ENCODE results near the gene SIPA1L2.

The SIPA1L2 gene

GRCh38 chr1:232630894-232631195, 912 bp upstream of the SIPA1L2 start:
- DNase-seq (ENCODE audit: low read depth): no peak
- TF ChIP-seq, protein P1, sequence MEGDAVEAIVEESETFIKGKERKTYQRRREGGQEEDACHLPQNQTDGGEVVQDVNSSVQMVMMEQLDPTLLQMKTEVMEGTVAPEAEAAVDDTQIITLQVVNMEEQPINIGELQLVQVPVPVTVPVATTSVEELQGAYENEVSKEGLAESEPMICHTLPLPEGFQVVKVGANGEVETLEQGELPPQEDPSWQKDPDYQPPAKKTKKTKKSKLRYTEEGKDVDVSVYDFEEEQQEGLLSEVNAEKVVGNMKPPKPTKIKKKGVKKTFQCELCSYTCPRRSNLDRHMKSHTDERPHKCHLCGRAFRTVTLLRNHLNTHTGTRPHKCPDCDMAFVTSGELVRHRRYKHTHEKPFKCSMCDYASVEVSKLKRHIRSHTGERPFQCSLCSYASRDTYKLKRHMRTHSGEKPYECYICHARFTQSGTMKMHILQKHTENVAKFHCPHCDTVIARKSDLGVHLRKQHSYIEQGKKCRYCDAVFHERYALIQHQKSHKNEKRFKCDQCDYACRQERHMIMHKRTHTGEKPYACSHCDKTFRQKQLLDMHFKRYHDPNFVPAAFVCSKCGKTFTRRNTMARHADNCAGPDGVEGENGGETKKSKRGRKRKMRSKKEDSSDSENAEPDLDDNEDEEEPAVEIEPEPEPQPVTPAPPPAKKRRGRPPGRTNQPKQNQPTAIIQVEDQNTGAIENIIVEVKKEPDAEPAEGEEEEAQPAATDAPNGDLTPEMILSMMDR (conservative IDR thresholded peaks at IDR 0.05; ENCODE audit: low read depth, low read length): no peak
- H3K4me3 ChIP-seq (ENCODE audit: low read depth, low read length): peak overlapping the region; percentile 69

DNA sequence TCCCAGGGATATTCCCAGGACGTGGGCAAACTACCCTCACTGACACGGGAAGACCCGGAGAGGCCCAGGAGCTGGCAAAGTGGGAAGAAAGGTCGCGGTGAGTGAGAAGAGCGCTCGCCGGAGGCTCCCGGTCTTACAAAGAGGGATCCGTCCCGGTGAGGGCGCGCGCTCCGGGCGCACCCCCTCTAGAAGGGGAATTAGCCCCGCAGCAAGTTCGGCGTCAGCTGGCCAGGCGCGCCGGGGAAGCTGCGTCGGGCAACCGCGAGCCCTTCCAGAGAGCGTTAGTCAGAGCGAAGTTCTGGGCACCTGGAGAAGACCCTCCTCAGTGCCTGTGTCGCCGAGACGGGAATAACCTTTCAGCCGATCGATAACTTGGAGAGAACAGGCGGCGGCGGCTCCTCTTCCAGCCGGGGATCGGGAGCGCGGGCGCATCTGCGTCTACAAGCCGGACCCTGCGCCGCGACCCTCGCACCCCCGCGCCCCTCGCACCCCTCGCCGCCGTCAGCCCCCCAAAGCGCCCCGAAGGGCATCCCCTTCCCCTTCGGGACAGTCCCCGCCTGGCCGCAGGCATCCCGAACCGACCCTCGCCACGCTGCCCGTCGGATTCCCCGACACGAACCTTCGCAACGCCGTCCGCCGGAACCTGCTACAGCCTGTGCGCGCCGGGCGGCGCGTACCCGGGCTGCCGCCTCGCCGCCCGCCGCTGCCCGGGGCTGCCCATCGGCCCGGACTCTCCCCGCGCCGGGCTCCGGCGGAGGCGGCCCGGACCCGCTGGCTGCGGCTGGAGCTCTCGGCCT, 485 bp downstream of the SIPA1L2 start:
- TF ChIP-seq, protein P1 (conservative IDR thresholded peaks at IDR 0.05; ENCODE audit: low read depth, low read length): no peak
- DNase-seq (ENCODE audit: low read depth): peak; percentile 11
- peak overlapping the region; percentile 69 for H3K4me3 ChIP-seq (ENCODE audit: low read depth, low read length)

GRCh38 chr1:232628335-232629249, 1.3 kb downstream of the SIPA1L2 start:
- peak; percentile 67 for DNase-seq (ENCODE audit: low read depth)
- H3K4me3 ChIP-seq (ENCODE audit: low read depth, low read length): peak overlapping the region; percentile 69
- TF ChIP-seq, protein P1 (conservative IDR thresholded peaks at IDR 0.05; ENCODE audit: low read depth, low read length): peak; percentile 52

DNA sequence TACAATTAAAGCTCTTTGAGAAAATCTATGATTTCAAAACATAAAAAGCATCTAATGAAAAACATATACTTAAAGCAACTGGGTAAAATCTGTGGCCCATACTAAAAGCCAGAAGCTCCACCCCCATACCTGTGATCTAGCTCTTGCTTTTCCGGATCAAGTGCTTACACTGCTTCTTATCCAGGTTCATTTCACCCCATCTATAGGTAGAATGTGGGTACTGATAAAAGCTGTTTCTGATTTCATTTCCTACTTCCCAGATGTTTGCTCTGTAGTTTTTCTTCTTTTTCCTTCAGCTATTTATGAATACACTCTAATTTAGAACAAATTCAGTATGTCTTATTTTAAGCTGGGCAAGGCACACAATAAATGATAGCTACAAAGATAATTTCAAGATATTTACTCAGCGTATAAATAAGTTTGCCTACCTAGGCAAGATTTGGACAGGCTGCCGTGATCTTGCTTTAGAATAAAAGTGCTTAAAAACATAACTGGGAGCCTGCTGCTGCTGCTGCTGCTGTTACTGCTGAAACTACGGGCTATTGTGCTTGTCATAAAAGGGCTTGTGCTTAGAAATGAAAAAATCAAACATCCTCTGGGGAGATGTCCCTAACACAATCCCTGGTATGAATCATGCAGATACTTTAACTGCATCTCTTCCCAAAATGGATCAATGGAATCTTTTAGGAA, 2.1 kb downstream of the SIPA1L2 start:
- TF ChIP-seq, protein P1 (conservative IDR thresholded peaks at IDR 0.05; ENCODE audit: low read depth, low read length): peak; percentile 50
- DNase-seq (ENCODE audit: low read depth): peak; percentile 59
- H3K4me3 ChIP-seq (ENCODE audit: low read depth, low read length): no peak overlapping the region

- no peak overlapping the region for H3K4me3 ChIP-seq (ENCODE audit: low read depth, low read length)
- TF ChIP-seq, protein P1 (conservative IDR thresholded peaks at IDR 0.05; ENCODE audit: low read depth, low read length): no peak
- DNase-seq (ENCODE audit: low read depth): no peak
These were observed 2.8 kb downstream of the SIPA1L2 start for GRCh38 chr1:232627171-232627570.

- no peak for DNase-seq (ENCODE audit: low read depth)
- H3K4me3 ChIP-seq (ENCODE audit: low read depth, low read length): no peak overlapping the region
- TF ChIP-seq, protein P1 (conservative IDR thresholded peaks at IDR 0.05; ENCODE audit: low read depth, low read length): no peak
These were observed 3.5 kb downstream of the SIPA1L2 start for GRCh38 chr1:232626452-232626851.

All from choroid plexus epithelial cell (primary cell).